ENCODE data around the gene PTPRA. TPM values are rescaled to one million over a fixed set of nuclear protein-coding genes. Genes with fewer than 3 reads are reported as not detected.

PTPRA gene
- 33.0 to 40.6 TPM (median 38.4 TPM) in 5 replicates for total RNA-seq (2022; extraction: Qiagen RNA extraction)

GRCh38 chr20:2873010-2873746, at the start of gene PTPRA:
PTPRA (plus strand) TSS chr20:2873481; CDS start chr20:2964278, 90,797 bp downstream.

GRCh38 chr20:2840138-2840966, 32.9 kb upstream of the PTPRA start, which contains the start of the genes PCED1A and VPS16:
PCED1A (minus strand) TSS chr20:2840655; CDS start chr20:2839912, 743 bp downstream.
VPS16 (plus strand) TSS chr20:2840745; CDS start chr20:2840775, 30 bp downstream.

GRCh38 chr20:3043322-3043721, 170.0 kb downstream of the PTPRA start, which contains the start of gene GNRH2:
GNRH2 (plus strand) TSS chr20:3043622; CDS start chr20:3044415, 793 bp downstream.

GRCh38 chr20:3045816-3046676, 172.8 kb downstream of the PTPRA start, which contains the start of gene MRPS26:
MRPS26 (plus strand) TSS chr20:3046052; CDS start chr20:3046069, 17 bp downstream.

GRCh38 chr20:3071610-3072529, 198.6 kb downstream of the PTPRA start, which contains the start of gene OXT:
OXT (plus strand) TSS chr20:3071620; CDS start chr20:3071656, 36 bp downstream.

GRCh38 chr20:3084283-3084985, 211.2 kb downstream of the PTPRA start, which contains the start of gene AVP:
AVP (minus strand) TSS chr20:3084724; CDS start chr20:3084674, 50 bp downstream.

Other genes starting within 250 kb of the PTPRA start
- gene NOP56, start 220.8 kb upstream of the PTPRA start, total RNA-seq (2022; extraction: Qiagen RNA extraction): 500 to 612 TPM (median 561 TPM) in 5 replicates
- 128 to 135 TPM (median 132 TPM) in 5 replicates for gene IDH3B, start 209.3 kb upstream of the PTPRA start, total RNA-seq (2022; extraction: Qiagen RNA extraction)
- gene EBF4, start 180.7 kb upstream of the PTPRA start, total RNA-seq (2022; extraction: Qiagen RNA extraction): 2.2 to 3.3 TPM (median 3.2 TPM) in 5 replicates
- 0.03 TPM in 1 of 5 replicates, not detected in the others for gene CPXM1, start 72.9 kb upstream of the PTPRA start, total RNA-seq (2022; extraction: Qiagen RNA extraction)
- gene C20orf141, start 58.5 kb upstream of the PTPRA start, total RNA-seq (2022; extraction: Qiagen RNA extraction): 0.23 to 0.49 TPM (median 0.31 TPM) in 4 of 5 replicates, not detected in the other
- gene TMEM239, start 57.1 kb upstream of the PTPRA start, total RNA-seq (2022; extraction: Qiagen RNA extraction): 0.06 TPM in 1 of 5 replicates, not detected in the others
- 18.9 to 29.6 TPM (median 26.6 TPM) in 5 replicates for gene PCED1A, start 32.8 kb upstream of the PTPRA start, total RNA-seq (2022; extraction: Qiagen RNA extraction)
- gene VPS16, start 32.7 kb upstream of the PTPRA start, total RNA-seq (2022; extraction: Qiagen RNA extraction): 25.3 to 34.9 TPM (median 29.9 TPM) in 5 replicates
- gene GNRH2, start 170.1 kb downstream of the PTPRA start, total RNA-seq (2022; extraction: Qiagen RNA extraction): 0.18 to 0.22 TPM (median 0.21 TPM) in 4 of 5 replicates, not detected in the other
- 106 to 165 TPM (median 157 TPM) in 5 replicates for gene MRPS26, start 172.6 kb downstream of the PTPRA start, total RNA-seq (2022; extraction: Qiagen RNA extraction)
- not detected in 5 replicates for gene OXT, start 198.1 kb downstream of the PTPRA start, total RNA-seq (2022; extraction: Qiagen RNA extraction)
- gene AVP, start 211.2 kb downstream of the PTPRA start, total RNA-seq (2022; extraction: Qiagen RNA extraction): not detected in 5 replicates